PC-3 (cell line): ENCODE data around the gene MAJIN.

Source experiments
- EZH2 ChIP-seq: fragments of 300-600 bp; sonication (generic); IDR thresholded peaks from one replicate; pipeline ENCODE4 v1.6.1; 2017; ENCODE audit warnings: antibody characterized with exemption, mild to moderate bottlenecking, low read length; ENCODE audit not compliant: unreplicated experiment
- EZH2phosphoT487 ChIP-seq: fragments of 300-600 bp; sonication (generic); IDR thresholded peaks from 2 replicates; pipeline ENCODE4 v1.6.1; 2018; ENCODE audit warnings: mild to moderate bottlenecking, antibody characterized with exemption, low read length, borderline replicate concordance
- TF ChIP-seq, protein P1 (sequence below): fragments of 300-600 bp; sonication (generic); conservative IDR thresholded peaks from 2 replicates; pipeline ENCODE4 v1.5.1; 2017; ENCODE audit warnings: antibody characterized with exemption, low read depth, mild to moderate bottlenecking, low read length

DNA sequence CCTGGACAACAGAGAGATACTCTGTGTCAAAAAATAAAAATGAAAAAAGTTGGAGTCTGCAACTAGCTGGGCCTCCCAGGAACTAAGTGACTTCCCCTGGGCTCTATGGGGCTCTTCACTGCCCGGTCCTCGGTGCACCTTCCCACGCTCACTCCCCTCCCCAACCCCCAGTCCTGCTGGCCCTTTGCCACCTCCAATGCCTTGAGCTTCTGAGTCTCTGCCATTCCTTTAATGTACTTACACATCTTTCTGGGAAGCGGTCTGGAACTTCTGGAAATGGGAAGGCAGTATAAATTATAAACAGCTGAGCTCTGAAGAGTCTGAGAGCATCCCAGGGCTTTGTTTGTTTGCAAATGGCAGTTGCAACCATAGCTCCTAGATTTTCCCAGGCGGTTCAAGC lies 30.8 kb upstream of the MAJIN start:
- TF ChIP-seq, protein P1, sequence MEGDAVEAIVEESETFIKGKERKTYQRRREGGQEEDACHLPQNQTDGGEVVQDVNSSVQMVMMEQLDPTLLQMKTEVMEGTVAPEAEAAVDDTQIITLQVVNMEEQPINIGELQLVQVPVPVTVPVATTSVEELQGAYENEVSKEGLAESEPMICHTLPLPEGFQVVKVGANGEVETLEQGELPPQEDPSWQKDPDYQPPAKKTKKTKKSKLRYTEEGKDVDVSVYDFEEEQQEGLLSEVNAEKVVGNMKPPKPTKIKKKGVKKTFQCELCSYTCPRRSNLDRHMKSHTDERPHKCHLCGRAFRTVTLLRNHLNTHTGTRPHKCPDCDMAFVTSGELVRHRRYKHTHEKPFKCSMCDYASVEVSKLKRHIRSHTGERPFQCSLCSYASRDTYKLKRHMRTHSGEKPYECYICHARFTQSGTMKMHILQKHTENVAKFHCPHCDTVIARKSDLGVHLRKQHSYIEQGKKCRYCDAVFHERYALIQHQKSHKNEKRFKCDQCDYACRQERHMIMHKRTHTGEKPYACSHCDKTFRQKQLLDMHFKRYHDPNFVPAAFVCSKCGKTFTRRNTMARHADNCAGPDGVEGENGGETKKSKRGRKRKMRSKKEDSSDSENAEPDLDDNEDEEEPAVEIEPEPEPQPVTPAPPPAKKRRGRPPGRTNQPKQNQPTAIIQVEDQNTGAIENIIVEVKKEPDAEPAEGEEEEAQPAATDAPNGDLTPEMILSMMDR = no peak
- TF ChIP-seq EZH2 (no peak), EZH2phosphoT487 (no peak)
